Astrocyte of the spinal cord (primary cell): ENCODE measurements around the gene FNDC3B.

Experiments
- DNase-seq: peaks from one replicate; pipeline ENCODE4 v3.0.0; 2011; ENCODE audit warnings: low read depth, low spot score
- H3K4me3 ChIP-seq: 2 replicates; pipeline ENCODE4 v1.5.1; 2011; ENCODE audit warnings: low read depth, mild to moderate bottlenecking, low read length, moderate library complexity
- in situ Hi-C: cut with HindIII; loops from 2 replicates; pipeline ENCODE4 v1.10.0; 2017; ENCODE audit warnings: low sequenced_read_pairs
- TF ChIP-seq, protein P1 (sequence below): IDR thresholded peaks from 2 replicates; pipeline ENCODE4 v1.5.1; 2012; ENCODE audit warnings: low read depth, mild to moderate bottlenecking, low read length, inconsistent platforms

FNDC3B gene

DNA sequence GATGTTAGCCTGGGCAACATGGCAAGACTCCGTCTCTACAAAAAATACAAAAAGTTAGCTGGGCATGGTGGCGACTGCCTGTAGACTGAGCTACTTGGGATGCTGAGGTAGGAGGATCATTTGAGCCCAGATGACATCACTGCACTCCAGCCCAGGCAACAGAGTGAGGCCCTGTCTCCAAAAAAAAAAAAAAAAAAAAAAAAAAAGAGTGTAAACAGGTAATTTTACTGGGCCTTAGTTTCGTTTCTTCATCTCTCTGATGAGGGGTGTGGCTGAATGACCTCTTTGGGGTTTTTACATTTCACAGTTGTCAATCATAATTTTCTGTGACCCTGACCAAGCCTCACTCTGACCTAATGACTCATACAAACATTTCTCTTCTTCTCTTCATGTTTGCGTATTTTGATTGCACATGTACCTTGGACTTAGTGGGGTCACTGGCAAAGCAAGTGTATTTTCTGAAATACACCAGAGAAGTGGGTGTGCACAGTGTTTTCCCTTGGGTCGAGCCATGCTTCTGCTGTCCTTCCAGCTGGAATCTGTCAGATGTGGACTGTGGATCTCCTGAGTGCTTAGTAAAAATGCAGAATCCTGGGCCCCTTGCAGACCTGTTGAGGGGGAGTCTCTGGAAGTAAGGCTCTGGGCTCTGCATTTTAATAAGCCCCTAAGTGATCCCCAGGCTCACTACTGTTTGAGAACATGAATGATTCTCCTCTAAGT is 140.5 kb downstream of the FNDC3B start:
- H3K4me3 ChIP-seq = no peak overlapping the region
- in situ Hi-C loops = no loop called here
- TF ChIP-seq, protein P1, sequence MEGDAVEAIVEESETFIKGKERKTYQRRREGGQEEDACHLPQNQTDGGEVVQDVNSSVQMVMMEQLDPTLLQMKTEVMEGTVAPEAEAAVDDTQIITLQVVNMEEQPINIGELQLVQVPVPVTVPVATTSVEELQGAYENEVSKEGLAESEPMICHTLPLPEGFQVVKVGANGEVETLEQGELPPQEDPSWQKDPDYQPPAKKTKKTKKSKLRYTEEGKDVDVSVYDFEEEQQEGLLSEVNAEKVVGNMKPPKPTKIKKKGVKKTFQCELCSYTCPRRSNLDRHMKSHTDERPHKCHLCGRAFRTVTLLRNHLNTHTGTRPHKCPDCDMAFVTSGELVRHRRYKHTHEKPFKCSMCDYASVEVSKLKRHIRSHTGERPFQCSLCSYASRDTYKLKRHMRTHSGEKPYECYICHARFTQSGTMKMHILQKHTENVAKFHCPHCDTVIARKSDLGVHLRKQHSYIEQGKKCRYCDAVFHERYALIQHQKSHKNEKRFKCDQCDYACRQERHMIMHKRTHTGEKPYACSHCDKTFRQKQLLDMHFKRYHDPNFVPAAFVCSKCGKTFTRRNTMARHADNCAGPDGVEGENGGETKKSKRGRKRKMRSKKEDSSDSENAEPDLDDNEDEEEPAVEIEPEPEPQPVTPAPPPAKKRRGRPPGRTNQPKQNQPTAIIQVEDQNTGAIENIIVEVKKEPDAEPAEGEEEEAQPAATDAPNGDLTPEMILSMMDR = no peak
- DNase-seq = no peak

DNA sequence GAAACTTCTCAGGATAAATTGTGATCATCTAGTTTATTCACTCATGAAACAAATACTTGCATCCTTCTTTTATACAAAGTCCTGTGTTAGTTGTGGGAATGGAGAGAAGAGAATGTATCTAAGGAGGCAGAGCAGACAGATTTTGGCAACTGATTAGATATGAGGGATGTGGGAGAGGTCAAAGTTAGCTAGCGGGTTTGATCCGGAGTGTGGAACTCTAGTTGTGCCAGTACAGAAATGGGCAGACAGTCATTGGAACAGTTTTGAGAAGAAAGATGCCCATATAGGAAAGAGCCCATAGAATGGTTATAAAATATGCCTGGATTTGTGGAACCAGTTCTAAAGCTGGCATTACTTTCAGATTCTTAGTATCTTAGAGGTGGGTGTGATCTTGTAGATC is 141.1 kb downstream of the FNDC3B start:
- DNase-seq = no peak
- H3K4me3 ChIP-seq = no peak overlapping the region
- in situ Hi-C loops = no loop called here
- TF ChIP-seq, protein P1 = no peak

DNA sequence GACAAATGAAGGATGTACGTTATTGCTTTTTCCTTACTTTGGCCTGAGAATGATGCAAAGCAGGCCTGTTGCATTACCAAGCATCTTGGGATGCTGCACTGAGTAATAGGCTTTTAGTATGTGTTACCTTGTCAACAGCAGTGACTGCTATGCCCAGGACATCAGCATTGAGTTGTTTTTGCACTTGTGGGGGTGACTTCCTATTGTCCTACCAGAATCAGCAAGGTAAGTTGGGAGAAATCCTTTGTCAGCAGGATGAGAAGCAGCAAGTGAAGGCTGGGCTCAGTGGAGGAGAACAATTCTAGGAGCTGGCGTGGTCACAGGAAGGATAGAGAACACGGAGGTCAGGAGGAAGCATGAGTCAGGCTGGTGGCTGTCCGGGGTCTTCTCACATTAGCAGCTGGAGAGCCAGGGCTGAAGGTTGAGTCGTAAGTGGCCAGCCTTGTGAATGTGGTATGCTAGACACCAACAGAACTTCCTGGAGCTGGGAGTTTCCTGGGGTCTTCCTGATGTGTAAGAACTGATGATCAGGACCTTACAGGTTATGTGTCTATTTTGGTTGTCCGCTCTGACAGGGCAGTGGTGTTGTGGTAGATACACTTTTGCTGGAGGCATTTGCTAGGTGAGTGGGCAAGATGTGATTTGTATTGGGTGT is 142.7 kb downstream of the FNDC3B start:
- TF ChIP-seq, protein P1 = no peak
- DNase-seq = peak; percentile 64
- no peak overlapping the region for H3K4me3 ChIP-seq
- in situ Hi-C loops = no loop called here

DNA sequence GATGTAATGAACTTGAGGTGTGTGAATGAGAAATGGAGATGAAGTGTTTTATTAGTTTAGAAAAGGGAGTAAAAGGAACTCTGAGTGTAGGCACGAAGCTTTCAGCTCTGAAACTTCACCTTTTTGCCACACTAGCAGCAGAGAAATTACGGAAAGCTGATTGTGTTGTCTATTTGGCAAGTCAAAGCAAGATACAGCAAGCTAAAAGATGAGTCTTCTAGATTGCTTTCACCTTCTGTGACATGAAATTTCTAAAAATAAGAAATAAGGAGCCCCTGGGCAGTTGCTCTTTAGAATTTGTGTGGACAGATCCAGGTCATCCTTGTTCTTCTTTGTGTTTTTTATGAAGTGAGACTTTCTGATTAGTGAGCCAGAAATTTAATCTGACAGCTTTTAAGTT is 143.4 kb downstream of the FNDC3B start:
- in situ Hi-C loops = no loop called here
- no peak overlapping the region for H3K4me3 ChIP-seq
- DNase-seq = no peak
- TF ChIP-seq, protein P1 = no peak

DNA sequence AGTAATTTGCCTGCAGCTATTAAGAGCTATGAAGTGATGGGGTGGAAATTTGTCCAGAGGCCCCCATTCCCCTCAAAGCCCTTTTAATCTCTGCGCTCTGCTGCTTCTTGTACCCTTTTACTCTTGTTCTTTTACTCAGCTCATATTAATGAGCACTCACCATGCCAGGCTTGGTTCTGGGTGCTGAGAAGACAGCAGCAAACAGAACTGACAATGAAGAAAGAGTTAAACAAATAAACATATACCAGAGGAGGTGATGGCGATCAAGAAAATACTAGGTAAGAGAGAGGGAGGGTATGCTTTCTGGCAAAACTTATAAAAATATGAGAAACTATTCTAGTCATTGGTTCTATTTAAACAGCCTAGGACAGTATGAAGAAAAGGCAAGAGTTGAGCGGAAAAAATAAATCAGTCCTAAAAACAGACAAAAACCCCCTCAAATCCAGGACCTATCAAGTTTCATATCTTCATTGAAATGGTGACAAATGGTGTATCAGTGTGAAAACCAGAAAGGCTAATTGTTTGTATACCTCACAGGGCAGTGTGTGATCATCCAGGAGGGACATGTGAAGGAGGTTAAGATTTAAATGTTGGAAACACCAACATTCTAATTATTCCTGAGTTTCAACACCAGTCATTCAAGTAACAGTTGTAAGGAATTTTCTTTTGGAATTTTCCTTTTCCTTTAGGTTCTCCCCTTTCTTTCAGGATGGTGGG is 144.9 kb downstream of the FNDC3B start:
- TF ChIP-seq, protein P1 = no peak
- DNase-seq = no peak
- in situ Hi-C loops = no loop called here
- no peak overlapping the region for H3K4me3 ChIP-seq

DNA sequence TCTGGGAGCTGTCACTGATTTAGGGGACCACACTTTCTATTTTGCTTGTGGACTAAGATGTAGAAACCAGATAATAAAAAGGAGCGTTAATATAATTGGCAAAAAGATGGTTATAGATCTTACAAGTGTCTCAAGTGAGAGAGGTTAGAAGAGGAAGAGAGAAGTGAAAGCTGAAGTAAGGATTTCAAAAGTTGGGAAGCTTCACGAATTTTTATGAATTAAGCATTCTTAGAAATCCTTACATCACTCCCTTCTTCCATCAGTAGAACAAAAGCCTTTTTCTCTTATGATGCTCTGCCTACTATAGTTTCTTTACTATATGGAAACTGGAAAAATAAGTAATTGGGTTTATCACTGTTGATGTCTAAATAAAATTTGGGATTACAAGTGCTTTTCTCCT is 146.5 kb downstream of the FNDC3B start:
- in situ Hi-C loops = no loop called here
- TF ChIP-seq, protein P1 = no peak
- DNase-seq = no peak
- no peak overlapping the region for H3K4me3 ChIP-seq
